ENCODE data around the gene SRCIN1.

SRCIN1 gene

GRCh38 chr17:38579083-38579480 is 26.7 kb downstream of the SRCIN1 start:
- no peak for DNase-seq

DNA sequence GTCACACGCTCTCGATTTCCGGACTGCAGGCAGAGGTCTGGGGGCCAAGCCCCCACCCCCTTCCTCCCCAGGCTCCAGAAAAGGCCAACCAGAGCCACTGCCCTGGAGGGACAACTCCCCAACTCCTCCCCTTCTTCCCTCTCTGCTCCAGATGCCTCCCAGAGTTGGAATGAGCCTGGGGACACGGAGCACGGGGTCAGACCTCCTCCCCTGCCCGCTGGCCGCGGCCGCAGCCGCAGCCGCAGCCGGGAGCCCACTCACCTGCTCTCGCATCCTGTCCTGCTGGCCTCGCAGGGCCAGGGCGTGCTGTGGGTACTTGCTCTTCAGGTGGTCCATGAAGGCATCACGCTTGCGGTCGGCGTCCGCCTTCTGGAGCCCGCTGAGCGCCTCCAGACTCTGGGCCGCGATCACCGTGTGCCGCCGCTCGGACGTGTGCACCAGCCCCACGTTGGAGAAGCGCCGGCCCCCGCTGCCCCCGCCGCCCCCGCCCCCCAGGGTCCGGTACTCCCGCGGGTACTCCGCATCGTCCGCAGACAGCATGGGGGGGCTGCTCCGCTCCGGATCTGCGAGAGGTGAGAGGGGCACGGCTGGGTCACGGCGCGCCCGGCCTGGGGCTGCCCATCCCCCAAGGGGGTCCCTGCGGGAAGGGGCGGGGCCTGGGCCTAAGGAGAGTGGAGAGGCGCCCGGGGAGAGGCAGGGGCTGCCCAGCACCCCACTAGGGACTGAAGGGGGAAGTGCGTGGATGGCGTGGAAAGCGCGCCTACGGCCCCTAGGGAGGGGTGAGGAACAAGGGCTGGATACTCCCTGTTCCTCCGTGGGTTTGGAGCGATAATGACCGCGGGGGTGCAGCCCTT is 27.3 kb downstream of the SRCIN1 start:
- no peak for DNase-seq

- no peak for DNase-seq
These were observed 28.0 kb downstream of the SRCIN1 start for GRCh38 chr17:38577645-38578173.

- DNase-seq: no peak
These were observed 28.5 kb downstream of the SRCIN1 start for GRCh38 chr17:38577244-38577643.

- no peak for DNase-seq
These were observed 30.0 kb downstream of the SRCIN1 start for GRCh38 chr17:38575781-38576180.

GRCh38 chr17:38574712-38575111 is 31.0 kb downstream of the SRCIN1 start:
- DNase-seq: no peak

GRCh38 chr17:38572669-38573365 is 32.9 kb downstream of the SRCIN1 start:
- no peak for DNase-seq

GRCh38 chr17:38571833-38572668 is 33.7 kb downstream of the SRCIN1 start:
- no peak for DNase-seq

DNA sequence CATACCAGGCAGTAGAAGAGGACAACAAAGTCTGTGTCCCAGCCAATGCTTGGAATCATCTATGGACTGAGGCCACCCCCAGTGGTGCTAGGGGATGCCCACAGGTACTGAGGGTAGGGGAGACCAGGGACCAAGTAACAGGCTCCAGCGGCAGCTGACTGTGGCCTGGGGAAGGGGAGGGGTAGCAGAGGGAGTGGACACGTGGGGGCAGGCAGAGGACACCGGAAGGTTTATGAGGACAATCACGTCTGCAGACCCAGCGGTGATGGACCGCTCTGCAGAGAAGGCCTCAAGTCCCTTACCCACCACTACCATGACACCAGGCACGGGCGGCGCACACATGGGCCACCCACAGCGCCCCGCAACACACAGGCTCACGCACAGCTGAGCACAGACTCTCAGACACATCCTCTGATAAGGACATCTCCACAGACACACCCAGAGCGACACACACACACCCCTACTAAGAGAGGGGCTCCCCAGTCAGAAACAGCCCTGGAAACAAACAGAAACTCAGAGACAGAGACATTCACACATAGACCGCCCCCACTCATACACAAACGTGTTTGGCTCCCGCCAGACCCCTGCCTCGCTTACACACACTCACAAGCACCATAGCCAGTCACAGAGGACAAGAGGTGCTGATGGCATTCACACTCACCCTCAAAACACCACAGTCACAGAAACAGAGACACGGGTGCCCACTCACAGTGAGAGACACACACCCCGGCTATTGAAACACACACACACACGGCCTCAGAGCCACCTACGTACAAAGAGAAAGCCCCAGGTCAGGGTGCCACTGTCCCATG is 35.8 kb downstream of the SRCIN1 start:
- no peak for DNase-seq

DNA sequence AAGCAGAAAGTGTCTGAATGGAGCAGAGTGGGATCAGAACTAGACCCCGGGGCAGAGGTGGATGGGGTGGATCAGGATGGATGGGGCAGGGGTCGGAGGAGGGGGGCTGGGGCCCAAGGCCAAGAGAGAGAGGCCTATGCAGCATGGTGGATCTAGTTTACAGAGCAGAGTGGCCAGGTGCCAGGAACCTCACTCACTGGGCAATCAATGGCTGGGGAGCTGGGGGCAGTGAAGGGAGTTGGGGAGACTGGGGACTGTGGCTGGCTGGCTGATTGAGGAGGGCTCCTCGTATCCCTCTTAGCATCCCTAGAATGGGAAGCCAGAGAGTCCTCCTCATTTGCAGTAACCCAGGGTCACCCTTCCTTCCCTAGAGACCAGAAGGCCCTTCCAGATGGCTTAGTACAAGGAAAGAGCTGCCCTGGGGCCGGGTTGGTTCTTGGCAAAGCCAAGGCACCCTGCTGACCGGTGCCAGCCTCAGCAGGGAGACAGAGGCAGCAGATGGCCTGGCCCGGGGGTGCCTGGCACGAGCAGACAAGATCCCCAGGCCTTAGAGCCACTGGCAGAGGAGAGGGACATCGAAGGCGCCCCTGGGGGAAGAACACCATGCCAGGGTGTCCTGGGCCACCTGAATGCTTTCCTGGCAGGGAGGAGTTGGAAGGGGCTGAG is 36.8 kb downstream of the SRCIN1 start:
- DNase-seq: no peak

GRCh38 chr17:38568274-38568673 is 37.5 kb downstream of the SRCIN1 start:
- DNase-seq: no peak

GRCh38 chr17:38567350-38567749 is 38.4 kb downstream of the SRCIN1 start:
- no peak for DNase-seq

DNA sequence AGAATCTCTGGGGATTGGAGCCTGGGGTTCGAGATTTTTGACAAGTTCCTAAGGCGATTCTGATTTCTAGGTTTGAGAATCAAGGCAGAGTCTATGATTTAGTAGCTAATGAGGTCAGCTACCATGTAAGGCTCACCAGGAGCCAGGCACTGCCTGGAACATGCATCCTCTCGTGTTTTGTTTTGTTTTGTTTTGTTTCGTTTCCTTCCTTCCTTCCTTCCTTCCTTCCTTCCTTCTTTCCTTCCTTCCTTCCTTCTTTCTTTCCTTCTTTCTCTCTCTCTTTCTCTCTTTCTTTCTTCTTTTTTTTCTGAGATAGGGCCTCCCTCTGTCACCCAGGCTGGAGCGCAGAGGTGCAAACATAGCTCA is 39.1 kb downstream of the SRCIN1 start:
- DNase-seq: no peak

GRCh38 chr17:38565853-38566665 is 39.7 kb downstream of the SRCIN1 start:
- DNase-seq: no peak

GRCh38 chr17:38564869-38565268 is 40.9 kb downstream of the SRCIN1 start:
- no peak for DNase-seq

GRCh38 chr17:38564254-38564837 is 41.4 kb downstream of the SRCIN1 start:
- DNase-seq: no peak

DNA sequence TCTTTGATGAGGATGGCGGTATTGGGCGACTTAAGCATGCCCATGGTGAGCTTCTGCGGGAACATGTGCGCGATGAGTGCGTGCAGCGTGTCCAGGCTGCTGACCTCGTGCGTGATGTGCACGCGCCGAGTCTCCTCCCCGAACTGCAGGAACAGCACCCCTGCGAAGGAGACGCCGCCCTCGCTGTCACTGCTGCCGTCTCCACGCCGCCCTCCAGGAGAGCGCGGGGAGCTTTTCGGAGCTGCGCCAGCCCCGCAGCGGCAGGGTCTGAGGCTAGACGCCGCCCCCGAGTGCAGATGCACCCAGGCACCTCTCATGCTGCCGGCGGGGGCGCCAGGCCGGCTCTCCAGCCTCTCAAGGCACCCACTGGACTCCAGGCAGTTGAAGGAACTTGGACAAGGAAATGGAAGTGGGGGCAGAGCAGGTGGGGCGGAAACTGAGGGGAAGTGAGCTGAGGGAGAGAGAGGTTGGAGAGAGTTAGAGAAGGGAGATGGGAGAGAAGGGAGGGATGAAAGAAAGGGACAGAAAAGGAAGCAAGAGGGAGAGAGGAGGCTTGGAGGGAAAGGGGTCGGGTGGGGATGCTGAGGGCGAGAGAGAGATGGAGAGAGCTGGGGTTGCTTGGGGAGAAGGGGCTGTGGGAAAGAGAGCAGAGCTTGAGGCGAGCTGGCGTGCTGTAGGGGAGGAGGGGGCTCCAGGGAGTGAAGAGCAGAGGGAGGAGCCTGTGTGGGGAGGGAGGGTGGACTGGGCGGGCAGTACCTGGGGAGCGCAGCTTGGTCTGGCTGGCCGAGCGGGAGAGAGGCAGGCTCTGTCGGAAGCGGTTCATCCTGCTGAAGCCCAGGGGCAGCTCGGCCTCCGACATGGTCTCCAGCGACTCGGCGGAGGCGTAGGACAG is 42.1 kb downstream of the SRCIN1 start:
- no peak for DNase-seq

GRCh38 chr17:38562903-38563302 is 42.8 kb downstream of the SRCIN1 start:
- DNase-seq: no peak

- no peak for DNase-seq
These were observed 43.6 kb downstream of the SRCIN1 start for GRCh38 chr17:38562215-38562569.

Measured in activated T-cell treated with anti-CD3 and anti-CD28 coated beads for 4 hours (primary cell).